A549 (cell line): ENCODE results near the gene DTNA. TPM values are rescaled to one million over a fixed set of nuclear protein-coding genes. Genes with fewer than 3 reads are reported as not detected.
"Not testable (repeated sequence)": the region's sequence is repeated elsewhere in the genome, so short reads cannot be mapped to it uniquely, and the experiment has no call there.

Experiments used
- ATAC-seq, 2 experiments: fragments of 200-7000 bp in 1 of 2; fragments of >200 bp in 1 of 2; cut with Nextera tagmentation in 1 of 2; cut with Tn5 transposase in 1 of 2; 3 replicates each; pipeline versions ENCODE4 v1.8.0 to v1.9.1; 2018 to 2020; ENCODE audit warnings: mild to moderate bottlenecking in 1 of 2, moderate library complexity in 1 of 2
- CTCF ChIA-PET: fragments of 300-600 bp; sonication (Branson Sonifier 250); formaldehyde crosslinking; extraction: SDS; loops from one replicate; lab custom pipeline; 2021; ENCODE audit warnings: antibody characterized with exemption, inconsistent platforms; lab: Yijun Ruan, JAX
- POLR2A ChIA-PET: fragments of 350-600 bp; formaldehyde crosslinking; extraction: SDS; loops from one replicate; lab custom pipeline; 2021; ENCODE audit warnings: antibody characterized with exemption, inconsistent platforms; lab: Yijun Ruan, JAX
- DNase-seq, 2 experiments: peaks; one replicate each; pipeline versions ENCODE4 v3.0.0 to v3.0.0-alpha.2; 2011 to 2016; ENCODE audit warnings: low read depth in 1 of 2, low spot score in 1 of 2
- FAIRE-seq: peaks from 2 replicates; lab custom pipeline; 2011; peaks lifted over from hg19 to GRCh38; lab: Jason Lieb, UNC
- H3K27ac ChIP-seq, 2 experiments: fragments of >200 bp; sonication (Bioruptor Twin); formaldehyde crosslinking; 3 replicates each; pipeline ENCODE4 v1.5.1; 2016 to 2017
- H3K4me1 ChIP-seq: fragments of >200 bp; sonication (Bioruptor Twin); formaldehyde crosslinking; 3 replicates; pipeline ENCODE4 v1.6.1; 2016
- H3K4me2 ChIP-seq: fragments of >200 bp; sonication (Bioruptor Twin); formaldehyde crosslinking; 3 replicates; pipeline ENCODE4 v1.6.1; 2016
- H3K4me3 ChIP-seq: fragments of >200 bp; sonication (Bioruptor Twin); formaldehyde crosslinking; 3 replicates; pipeline ENCODE4 v1.5.1; 2016
- H3K9me3 ChIP-seq: fragments of >200 bp; sonication (Bioruptor Twin); formaldehyde crosslinking; 3 replicates; pipeline ENCODE4 v1.6.1; 2016
- CHD2 ChIP-seq: fragments of 150-350 bp; IDR thresholded peaks from 2 replicates; pipeline ENCODE4 v1.6.1; 2014; ENCODE audit warnings: low read length; ENCODE audit not compliant: partially characterized antibody
- CHD4 ChIP-seq: fragments of 200-600 bp; sonication (generic); IDR thresholded peaks from 2 replicates; pipeline ENCODE4 v1.6.1; 2016; ENCODE audit warnings: antibody characterized with exemption, mild to moderate bottlenecking, borderline replicate concordance
- EHF ChIP-seq: fragments of 250-450 bp; sonication (Bioruptor Pico); IDR thresholded peaks from 2 replicates; pipeline ENCODE4 v1.5.0; 2020; ENCODE audit warnings: mild to moderate bottlenecking
- EHMT2 ChIP-seq: fragments of 200-600 bp; sonication (generic); IDR thresholded peaks from 2 replicates; pipeline ENCODE4 v1.6.1; 2016; ENCODE audit warnings: antibody characterized with exemption, low read depth, mild to moderate bottlenecking, moderate library complexity
- FOSB ChIP-seq: fragments of 250-450 bp; sonication (Bioruptor Pico); IDR thresholded peaks from 2 replicates; pipeline ENCODE4 v1.5.0; 2020; ENCODE audit warnings: mild to moderate bottlenecking, moderate library complexity
- FOSL2 ChIP-seq, 2 experiments: fragments of 450-650 bp in 1 of 2; fragments of >200 bp in 1 of 2; sonication (Bioruptor Twin) in 1 of 2; formaldehyde crosslinking; IDR thresholded peaks; 2 replicates each; pipeline versions ENCODE4 v1.5.0 to v1.6.1; 2016 to 2020; ENCODE audit warnings: mild to moderate bottlenecking in 1 of 2, moderate library complexity in 1 of 2
- HDAC2 ChIP-seq: fragments of 200-600 bp; sonication (generic); IDR thresholded peaks from 2 replicates; pipeline ENCODE4 v1.6.1; 2016
- HOXA7 ChIP-seq: fragments of 250-450 bp; sonication (Bioruptor Pico); IDR thresholded peaks from 2 replicates; pipeline ENCODE4 v1.5.0; 2020; ENCODE audit warnings: mild to moderate bottlenecking, moderate library complexity
- HOXB13 ChIP-seq: fragments of 250-450 bp; sonication (Bioruptor Pico); IDR thresholded peaks from 2 replicates; pipeline ENCODE4 v1.5.0; 2020; ENCODE audit warnings: low read depth, mild to moderate bottlenecking, moderate library complexity
- KDM1A ChIP-seq: fragments of 200-600 bp; sonication (generic); IDR thresholded peaks from 2 replicates; pipeline ENCODE4 v1.6.1; 2016; ENCODE audit warnings: low read depth, mild to moderate bottlenecking
- NFE2L2 ChIP-seq: fragments of 150-350 bp; conservative IDR thresholded peaks from 2 replicates; pipeline ENCODE4 v1.6.1; 2014; ENCODE audit warnings: low read length
- NPAS2 ChIP-seq: fragments of 250-450 bp; sonication (Bioruptor Pico); IDR thresholded peaks from 2 replicates; pipeline ENCODE4 v1.8.0; 2022; ENCODE audit warnings: mild to moderate bottlenecking, moderate library complexity, borderline replicate concordance
- RCOR1 ChIP-seq: fragments of 150-350 bp; IDR thresholded peaks from 2 replicates; pipeline ENCODE4 v1.6.1; 2014; ENCODE audit warnings: antibody characterized with exemption, low read length, low read depth
- RNF2 ChIP-seq: fragments of 200-600 bp; sonication (generic); IDR thresholded peaks from 2 replicates; pipeline ENCODE4 v1.6.1; 2016; ENCODE audit warnings: low read depth, mild to moderate bottlenecking, antibody characterized with exemption, moderate library complexity, borderline replicate concordance
- SREBF2 ChIP-seq: fragments of 450-650 bp; IDR thresholded peaks from 2 replicates; pipeline ENCODE4 v1.6.1; 2014; ENCODE audit warnings: mild to moderate bottlenecking, moderate library complexity
- ZC3H11A ChIP-seq: fragments of 450-650 bp; IDR thresholded peaks from 2 replicates; pipeline ENCODE4 v1.6.1; 2014; ENCODE audit warnings: antibody characterized with exemption, mild to moderate bottlenecking
- ZNF302 ChIP-seq: fragments of 250-450 bp; sonication (Bioruptor Pico); IDR thresholded peaks from 2 replicates; pipeline ENCODE4 v1.9.0; 2021; ENCODE audit warnings: inconsistent platforms, mild to moderate bottlenecking, moderate library complexity
- WGBS: methylation state at CpG from one replicate; pipeline ENCODE4 v1.1.6; 2017; ENCODE audit errors: missing lambda C conversion rate; 5-methylcytosine and 5-hydroxymethylcytosine counted together
- polyA plus RNA-seq, 4 experiments: library from polyadenylated mRNA; depleted of rRNA in 3 of 4; stranded (reverse); fragments of >200 nt; fragmentation: RNase III in 1 of 4; extraction: RNeasy Plus Mini Kit Qiagen cat#74134 plus additional on column Dnase treatment in 1 of 4; gene quantifications; 2 replicates in 3 of 4; 3 replicates in 1 of 4; pipeline ENCODE4 v1.2.3, GENCODE V29; 2011 to 2017
- TF ChIP-seq, protein P1 (sequence below): fragments of >200 bp; sonication (Bioruptor Twin); formaldehyde crosslinking; IDR thresholded peaks from 3 replicates; pipeline ENCODE4 v1.5.1; 2016
- TF ChIP-seq, protein P2 (sequence below): fragments of 250-450 bp; sonication (Bioruptor Pico); IDR thresholded peaks from 2 replicates; pipeline ENCODE4 v1.5.0; 2021; ENCODE audit warnings: mild to moderate bottlenecking, moderate library complexity, borderline replicate concordance

The DTNA gene
- polyA plus RNA-seq, 2 of the 4 experiments (the other 2 are of a cell fraction) = 0.12 TPM; not detected in 1

- H3K9me3 ChIP-seq = no peaks in the 10 kb centered on the region
- ATAC-seq (no peak), DNase-seq (peak in 1 of 2 experiments; percentile 18), FAIRE-seq (no peak)
- no peak overlapping the region for H3K4me2 ChIP-seq
- no peak overlapping the region for H3K4me3 ChIP-seq
- no peak overlapping the region for H3K27ac ChIP-seq
- TF ChIP-seq ZNF302 (CRISPR knock-in tag) = no peak
- TF ChIP-seq EHF = no peak
- no peak for TF ChIP-seq HOXB13
- TF ChIP-seq CHD4 = no peak
- TF ChIP-seq SREBF2 = no peak
- TF ChIP-seq NPAS2 (CRISPR knock-in tag) = no peak
- TF ChIP-seq KDM1A = no peak
- TF ChIP-seq, protein P1, sequence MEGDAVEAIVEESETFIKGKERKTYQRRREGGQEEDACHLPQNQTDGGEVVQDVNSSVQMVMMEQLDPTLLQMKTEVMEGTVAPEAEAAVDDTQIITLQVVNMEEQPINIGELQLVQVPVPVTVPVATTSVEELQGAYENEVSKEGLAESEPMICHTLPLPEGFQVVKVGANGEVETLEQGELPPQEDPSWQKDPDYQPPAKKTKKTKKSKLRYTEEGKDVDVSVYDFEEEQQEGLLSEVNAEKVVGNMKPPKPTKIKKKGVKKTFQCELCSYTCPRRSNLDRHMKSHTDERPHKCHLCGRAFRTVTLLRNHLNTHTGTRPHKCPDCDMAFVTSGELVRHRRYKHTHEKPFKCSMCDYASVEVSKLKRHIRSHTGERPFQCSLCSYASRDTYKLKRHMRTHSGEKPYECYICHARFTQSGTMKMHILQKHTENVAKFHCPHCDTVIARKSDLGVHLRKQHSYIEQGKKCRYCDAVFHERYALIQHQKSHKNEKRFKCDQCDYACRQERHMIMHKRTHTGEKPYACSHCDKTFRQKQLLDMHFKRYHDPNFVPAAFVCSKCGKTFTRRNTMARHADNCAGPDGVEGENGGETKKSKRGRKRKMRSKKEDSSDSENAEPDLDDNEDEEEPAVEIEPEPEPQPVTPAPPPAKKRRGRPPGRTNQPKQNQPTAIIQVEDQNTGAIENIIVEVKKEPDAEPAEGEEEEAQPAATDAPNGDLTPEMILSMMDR = no peak
- TF ChIP-seq, protein P2, sequence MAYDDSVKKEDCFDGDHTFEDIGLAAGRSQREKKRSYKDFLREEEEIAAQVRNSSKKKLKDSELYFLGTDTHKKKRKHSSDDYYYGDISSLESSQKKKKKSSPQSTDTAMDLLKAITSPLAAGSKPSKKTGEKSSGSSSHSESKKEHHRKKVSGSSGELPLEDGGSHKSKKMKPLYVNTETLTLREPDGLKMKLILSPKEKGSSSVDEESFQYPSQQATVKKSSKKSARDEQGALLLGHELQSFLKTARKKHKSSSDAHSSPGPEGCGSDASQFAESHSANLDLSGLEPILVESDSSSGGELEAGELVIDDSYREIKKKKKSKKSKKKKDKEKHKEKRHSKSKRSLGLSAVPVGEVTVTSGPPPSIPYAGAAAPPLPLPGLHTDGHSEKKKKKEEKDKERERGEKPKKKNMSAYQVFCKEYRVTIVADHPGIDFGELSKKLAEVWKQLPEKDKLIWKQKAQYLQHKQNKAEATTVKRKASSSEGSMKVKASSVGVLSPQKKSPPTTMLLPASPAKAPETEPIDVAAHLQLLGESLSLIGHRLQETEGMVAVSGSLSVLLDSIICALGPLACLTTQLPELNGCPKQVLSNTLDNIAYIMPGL (CRISPR knock-in tag) = no peak
- H3K4me1 ChIP-seq = no peaks in the 10 kb centered on the region
- ChIA-PET POLR2A (no interaction called here), CTCF (no interaction called here)
Measured at GRCh38 chr18:34901299-34901698, 191.2 kb downstream of the DTNA start.

DNA sequence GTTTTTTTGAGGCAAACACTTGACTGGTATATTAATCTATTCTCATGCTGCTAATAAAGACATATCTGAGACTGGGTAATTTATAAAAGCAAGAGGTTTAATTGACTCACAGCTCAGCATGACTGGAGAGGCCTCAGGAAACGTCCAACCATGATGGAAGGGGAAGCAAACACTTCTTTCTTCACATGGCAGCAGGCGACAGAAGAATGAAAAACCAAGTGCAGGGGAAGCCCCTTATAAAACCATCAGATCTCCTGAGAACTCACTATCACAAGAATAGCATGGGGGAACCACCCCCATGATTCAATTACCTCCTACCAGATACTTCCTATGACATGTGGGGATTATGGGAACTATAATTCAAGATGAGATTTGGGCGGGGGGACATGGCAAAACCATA lies 194.9 kb downstream of the DTNA start:
- Histone ChIP-seq H3K4me2 (no peak overlapping the region), H3K9me3 (no peaks in the 10 kb centered on the region), H3K4me3 (no peak overlapping the region), H3K27ac (no peak overlapping the region), H3K4me1 (peaks cover 2% of the 10 kb centered on the region; the same call in 2 of the 3 replicates)
- no peak for ATAC-seq
- FAIRE-seq = no peak
- POLR2A ChIA-PET = no interaction called here
- no peak for DNase-seq
- TF ChIP-seq NFE2L2 (no peak), RNF2 (no peak), FOSL2 (IDR thresholded peaks at IDR 0.05) (no peak), FOSL2 (CRISPR knock-in tag; IDR thresholded peaks at IDR 0.05) (no peak), HDAC2 (no peak), RCOR1 (no peak), FOSB (CRISPR knock-in tag) (no peak), CHD2 (no peak), HOXA7 (CRISPR knock-in tag) (no peak), ZC3H11A (no peak), EHMT2 (no peak)
- 69% methylated on average over 3 of the region's 3 CpGs for WGBS
- CTCF ChIA-PET = no interaction called here

- FAIRE-seq, H3K9me3 ChIP-seq, H3K4me2 ChIP-seq, CTCF ChIA-PET, DNase-seq, H3K27ac ChIP-seq, H3K4me3 ChIP-seq, POLR2A ChIA-PET, ATAC-seq: not testable (repeated sequence)
- peaks cover 20% of the 10 kb centered on the region for H3K4me1 ChIP-seq
- 47% methylated on average over 1 of the region's 1 CpG for WGBS
Measured at GRCh38 chr18:34906985-34907384, 196.9 kb downstream of the DTNA start.
